Melanocyte of skin (primary cell): Measurements from ENCODE around the gene NCBP2. TPM values are rescaled to one million over a fixed set of nuclear protein-coding genes. Genes with fewer than 3 reads are reported as not detected.

ENCODE experiments used
- total RNA-seq, 2 donors: library from RNA; depleted of rRNA; stranded (reverse); fragments of >200 nt; gene quantifications; 2 replicates each; pipeline ENCODE4 v1.2.3, GENCODE V29; 2012

NCBP2 gene
- 10 to 100 TPM; 35.8 to 44.0 TPM for total RNA-seq

GRCh38 chr3:196942226-196942914 lies at the start of gene NCBP2:
TSS of gene NCBP2 (minus strand) at chr3:196942528. CDS start at chr3:196942503, 25 bp downstream.

GRCh38 chr3:196968233-196969133 lies 26.2 kb upstream of the NCBP2 start, which contains the start of gene PIGZ:
TSS of gene PIGZ (minus strand) at chr3:196968833. CDS start at chr3:196952031, 16,802 bp downstream.

Other genes with a start within 250 kb of the NCBP2 start
- gene CEP19, start 230.3 kb downstream of the NCBP2 start, total RNA-seq, result 1 to 10 TPM; 4.3 to 5.9 TPM
- 10 to 100 TPM; 32.6 to 49.9 TPM for gene PIGX, start 230.2 kb downstream of the NCBP2 start, total RNA-seq
- gene PAK2, start 202.7 kb downstream of the NCBP2 start, total RNA-seq, result 10 to 100 TPM; 27.5 to 38.6 TPM
- gene SENP5, start 74.6 kb downstream of the NCBP2 start, total RNA-seq, result 10 to 100 TPM; 38.2 to 51.0 TPM
- gene PIGZ, start 26.3 kb upstream of the NCBP2 start, total RNA-seq, result 1 to 10 TPM; 1.7 to 5.5 TPM
- gene MELTF, start 87.3 kb upstream of the NCBP2 start, total RNA-seq, result 100 to 1,000 TPM in 1 of 2 donors, 10 to 100 TPM in 1; 99.1 to 120 TPM